ENCODE data around the gene CD53.
"Not testable (repeated sequence)": the region's sequence is repeated elsewhere in the genome, so short reads cannot be mapped to it uniquely, and the experiment has no call there.

DNA sequence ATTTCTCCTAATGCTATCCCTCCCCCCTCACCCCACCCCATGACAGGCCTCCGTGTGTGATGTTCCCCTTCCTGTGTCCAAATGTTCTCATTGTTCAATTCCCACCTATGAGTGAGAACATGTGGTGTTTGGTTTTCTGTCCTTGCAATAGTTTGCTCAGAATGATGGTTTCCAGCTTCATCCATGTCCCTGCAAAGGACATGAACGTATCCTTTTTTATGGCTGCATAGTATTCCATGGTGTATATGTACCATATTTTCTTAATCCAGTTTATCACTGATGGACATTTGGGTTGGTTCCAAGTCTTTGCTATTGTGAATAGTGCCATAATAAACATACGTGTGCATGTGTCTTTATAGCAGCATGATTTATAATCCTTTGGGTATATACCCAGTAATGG is 39.2 kb upstream of the CD53 start:
- TF ChIP-seq, protein P1, sequence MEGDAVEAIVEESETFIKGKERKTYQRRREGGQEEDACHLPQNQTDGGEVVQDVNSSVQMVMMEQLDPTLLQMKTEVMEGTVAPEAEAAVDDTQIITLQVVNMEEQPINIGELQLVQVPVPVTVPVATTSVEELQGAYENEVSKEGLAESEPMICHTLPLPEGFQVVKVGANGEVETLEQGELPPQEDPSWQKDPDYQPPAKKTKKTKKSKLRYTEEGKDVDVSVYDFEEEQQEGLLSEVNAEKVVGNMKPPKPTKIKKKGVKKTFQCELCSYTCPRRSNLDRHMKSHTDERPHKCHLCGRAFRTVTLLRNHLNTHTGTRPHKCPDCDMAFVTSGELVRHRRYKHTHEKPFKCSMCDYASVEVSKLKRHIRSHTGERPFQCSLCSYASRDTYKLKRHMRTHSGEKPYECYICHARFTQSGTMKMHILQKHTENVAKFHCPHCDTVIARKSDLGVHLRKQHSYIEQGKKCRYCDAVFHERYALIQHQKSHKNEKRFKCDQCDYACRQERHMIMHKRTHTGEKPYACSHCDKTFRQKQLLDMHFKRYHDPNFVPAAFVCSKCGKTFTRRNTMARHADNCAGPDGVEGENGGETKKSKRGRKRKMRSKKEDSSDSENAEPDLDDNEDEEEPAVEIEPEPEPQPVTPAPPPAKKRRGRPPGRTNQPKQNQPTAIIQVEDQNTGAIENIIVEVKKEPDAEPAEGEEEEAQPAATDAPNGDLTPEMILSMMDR (conservative IDR thresholded peaks at IDR 0.05), result not testable (repeated sequence)
- not testable (repeated sequence) for TF ChIP-seq ZFX (IDR thresholded peaks at IDR 0.05)

Data from C4-2B (cell line).